NCI-H2196 treated with DMSO at 0.1 percent for 48 hours (cell line): ENCODE results near the gene AGAP1.

Experiments used
- DNase-seq: peaks from one replicate; lab custom pipeline; 2025; ENCODE audit not compliant: unreplicated experiment; lab: John Stamatoyannopoulos, UW

Gene AGAP1

GRCh38 chr2:235833971-235834620 lies 340.3 kb downstream of the AGAP1 start:
- DNase-seq: no peak

- no peak for DNase-seq
These were observed 340.9 kb downstream of the AGAP1 start for GRCh38 chr2:235834781-235835180.

GRCh38 chr2:235835810-235836209 lies 342.0 kb downstream of the AGAP1 start:
- DNase-seq: no peak

GRCh38 chr2:235836491-235836911 lies 342.7 kb downstream of the AGAP1 start:
- DNase-seq: no peak

- no peak for DNase-seq
These were observed 345.4 kb downstream of the AGAP1 start for GRCh38 chr2:235839226-235839625.

- DNase-seq: no peak
These were observed 346.1 kb downstream of the AGAP1 start for GRCh38 chr2:235839974-235840373.

GRCh38 chr2:235841863-235842262 lies 348.0 kb downstream of the AGAP1 start:
- DNase-seq: no peak

GRCh38 chr2:235842941-235843340 lies 349.1 kb downstream of the AGAP1 start:
- no peak for DNase-seq

GRCh38 chr2:235843591-235844395 lies 349.9 kb downstream of the AGAP1 start:
- no peak for DNase-seq

- DNase-seq: no peak
These were observed 350.7 kb downstream of the AGAP1 start for GRCh38 chr2:235844561-235844960.

GRCh38 chr2:235845245-235845644 lies 351.4 kb downstream of the AGAP1 start:
- DNase-seq: no peak

GRCh38 chr2:235847576-235847975 lies 353.7 kb downstream of the AGAP1 start:
- no peak for DNase-seq

GRCh38 chr2:235848055-235848454 lies 354.2 kb downstream of the AGAP1 start:
- no peak for DNase-seq

- DNase-seq: no peak
These were observed 355.1 kb downstream of the AGAP1 start for GRCh38 chr2:235848946-235849345.

- no peak for DNase-seq
These were observed 355.6 kb downstream of the AGAP1 start for GRCh38 chr2:235849489-235849888.

GRCh38 chr2:235850289-235850688 lies 356.4 kb downstream of the AGAP1 start:
- DNase-seq: no peak

- no peak for DNase-seq
These were observed 357.1 kb downstream of the AGAP1 start for GRCh38 chr2:235850771-235851551.

GRCh38 chr2:235851828-235852525 lies 358.1 kb downstream of the AGAP1 start:
- no peak for DNase-seq

GRCh38 chr2:235852526-235852920 lies 358.7 kb downstream of the AGAP1 start:
- DNase-seq: no peak

- peak; percentile 2 for DNase-seq
These were observed 360.4 kb downstream of the AGAP1 start for GRCh38 chr2:235854276-235854675.

- no peak for DNase-seq
These were observed 361.2 kb downstream of the AGAP1 start for GRCh38 chr2:235855011-235855410.
